ENCODE results near the gene PTPRM. TPM values are rescaled to one million over a fixed set of nuclear protein-coding genes. Genes with fewer than 3 reads are reported as not detected.
A peak's percentile ranks its signal among the peaks of the same experiment; 100 is the strongest.

Gene PTPRM
- total and polyA plus RNA-seq, 2 donors = 60.9 to 112 TPM

DNA sequence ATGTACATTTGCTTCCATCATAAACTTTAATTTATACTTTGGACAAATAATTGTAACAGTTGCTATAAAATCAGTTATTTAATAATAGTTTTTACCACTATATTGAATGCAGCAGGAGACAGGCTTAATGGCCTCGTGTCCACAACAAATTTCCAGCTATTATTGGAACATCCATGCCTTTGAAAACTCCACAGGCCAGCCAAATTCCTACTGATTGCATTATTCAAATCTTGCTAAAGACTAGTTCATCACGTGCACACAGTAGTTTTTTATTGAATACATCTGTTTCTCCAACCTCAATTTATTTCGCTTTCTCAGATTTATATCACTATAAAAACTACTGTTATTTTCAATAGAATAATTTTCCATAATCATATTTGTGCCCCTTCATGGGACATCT is 18.4 kb upstream of the PTPRM start:
- 69% methylated on average over 3 of the region's 3 CpGs for WGBS
- Histone ChIP-seq H3K36me3 (ENCODE audit: insufficient read depth) (no peaks in the 10 kb centered on the region), H3K27ac (ENCODE audit: low read depth) (no peak overlapping the region), H3K4me3 (ENCODE audit: low read depth, low read length) (no peak overlapping the region), H3K4me1 (ENCODE audit: insufficient read depth) (no peaks in the 10 kb centered on the region)
- no peak for DNase-seq (ENCODE audit: extremely low spot score)

DNA sequence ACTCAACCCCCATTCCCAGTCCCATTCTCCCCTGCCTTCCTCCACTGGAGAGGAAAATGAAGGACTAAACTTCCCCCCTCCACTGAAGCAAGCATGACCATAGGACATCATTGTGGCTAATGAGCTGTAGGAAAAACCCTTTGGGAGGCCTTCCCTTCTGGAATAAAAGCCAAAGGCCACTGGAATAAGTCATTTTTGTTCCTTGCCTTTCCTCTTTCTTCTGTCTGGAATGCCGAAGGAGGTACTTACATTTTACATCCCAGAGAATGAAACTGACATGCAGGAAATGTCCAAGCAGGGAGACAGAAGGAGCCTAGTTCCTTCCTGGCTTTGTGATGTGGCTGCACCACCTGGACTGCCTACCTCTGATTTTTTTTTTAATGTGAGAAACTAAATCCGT is 9.1 kb upstream of the PTPRM start:
- WGBS = 71% methylated on average over 2 of the region's 2 CpGs
- Histone ChIP-seq H3K27ac (ENCODE audit: low read depth) (no peak overlapping the region), H3K4me1 (ENCODE audit: insufficient read depth) (no peaks in the 10 kb centered on the region), H3K36me3 (ENCODE audit: insufficient read depth) (no peaks in the 10 kb centered on the region), H3K4me3 (ENCODE audit: low read depth, low read length) (no peak overlapping the region)
- no peak for DNase-seq (ENCODE audit: extremely low spot score)

- H3K4me3 ChIP-seq (ENCODE audit: low read depth, low read length) = no peak overlapping the region
- DNase-seq (ENCODE audit: extremely low spot score) = no peak
- no peaks in the 10 kb centered on the region for H3K4me1 ChIP-seq (ENCODE audit: insufficient read depth)
- no peak overlapping the region for H3K27ac ChIP-seq (ENCODE audit: low read depth)
- 91% methylated on average over 2 of the region's 2 CpGs for WGBS
- no peaks in the 10 kb centered on the region for H3K36me3 ChIP-seq (ENCODE audit: insufficient read depth)
Measured at GRCh38 chr18:7558769-7559168, 8.3 kb upstream of the PTPRM start.

GRCh38 chr18:7559709-7560319 is 7.3 kb upstream of the PTPRM start:
- 88% methylated on average over 4 of the region's 4 CpGs for WGBS
- H3K36me3 ChIP-seq (ENCODE audit: insufficient read depth) = no peaks in the 10 kb centered on the region
- no peak overlapping the region for H3K27ac ChIP-seq (ENCODE audit: low read depth)
- H3K4me3 ChIP-seq (ENCODE audit: low read depth, low read length) = no peak overlapping the region
- no peaks in the 10 kb centered on the region for H3K4me1 ChIP-seq (ENCODE audit: insufficient read depth)
- no peak for DNase-seq (ENCODE audit: extremely low spot score)

GRCh38 chr18:7561909-7562460 is 5.1 kb upstream of the PTPRM start:
- H3K4me3 ChIP-seq (ENCODE audit: low read depth, low read length) = no peak overlapping the region
- no peaks in the 10 kb centered on the region for H3K36me3 ChIP-seq (ENCODE audit: insufficient read depth)
- no peaks in the 10 kb centered on the region for H3K4me1 ChIP-seq (ENCODE audit: insufficient read depth)
- no peak for DNase-seq (ENCODE audit: extremely low spot score)
- no peak overlapping the region for H3K27ac ChIP-seq (ENCODE audit: low read depth)
- 63% methylated on average over 7 of the region's 7 CpGs for WGBS

DNA sequence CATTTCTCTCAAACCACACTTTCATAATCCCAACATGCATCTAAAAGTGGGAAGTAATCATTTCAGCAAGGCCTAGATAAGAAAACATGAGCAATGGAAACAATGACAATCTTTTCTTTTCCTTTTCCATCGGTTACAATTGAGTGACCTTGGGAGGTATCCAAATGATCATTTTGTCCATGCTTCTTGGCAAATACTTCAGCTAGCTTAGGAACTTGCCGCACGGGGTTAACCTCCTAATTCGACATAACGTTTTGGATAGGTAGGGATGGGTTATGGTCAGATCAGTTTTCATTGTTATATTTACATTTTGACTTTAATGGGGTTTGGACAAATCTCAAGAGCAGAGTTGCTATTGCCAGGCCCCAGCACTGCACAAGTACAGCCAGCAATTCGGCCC is 4.6 kb upstream of the PTPRM start:
- Histone ChIP-seq H3K4me3 (ENCODE audit: low read depth, low read length) (no peak overlapping the region), H3K36me3 (ENCODE audit: insufficient read depth) (no peaks in the 10 kb centered on the region), H3K4me1 (ENCODE audit: insufficient read depth) (no peaks in the 10 kb centered on the region), H3K27ac (ENCODE audit: low read depth) (no peak overlapping the region)
- DNase-seq (ENCODE audit: extremely low spot score) = no peak
- 57% methylated on average over 6 of the region's 6 CpGs for WGBS

GRCh38 chr18:7565677-7566076 is 1.4 kb upstream of the PTPRM start:
- no peaks in the 10 kb centered on the region for H3K4me1 ChIP-seq (ENCODE audit: insufficient read depth)
- H3K27ac ChIP-seq (ENCODE audit: low read depth) = no peak overlapping the region
- H3K36me3 ChIP-seq (ENCODE audit: insufficient read depth) = no peaks in the 10 kb centered on the region
- no peak overlapping the region for H3K4me3 ChIP-seq (ENCODE audit: low read depth, low read length)
- DNase-seq (ENCODE audit: extremely low spot score) = no peak

- WGBS = 10% methylated on average over 4 of the region's 4 CpGs
- peak overlapping the region; percentile 90 for H3K27ac ChIP-seq (ENCODE audit: low read depth)
- H3K36me3 ChIP-seq (ENCODE audit: insufficient read depth) = no peaks in the 10 kb centered on the region
- DNase-seq (ENCODE audit: extremely low spot score) = no peak
- no peaks in the 10 kb centered on the region for H3K4me1 ChIP-seq (ENCODE audit: insufficient read depth)
- H3K4me3 ChIP-seq (ENCODE audit: low read depth, low read length) = peak overlapping the region; percentile 91
Measured at GRCh38 chr18:7566244-7566566, 911 bp upstream of the PTPRM start.

DNA sequence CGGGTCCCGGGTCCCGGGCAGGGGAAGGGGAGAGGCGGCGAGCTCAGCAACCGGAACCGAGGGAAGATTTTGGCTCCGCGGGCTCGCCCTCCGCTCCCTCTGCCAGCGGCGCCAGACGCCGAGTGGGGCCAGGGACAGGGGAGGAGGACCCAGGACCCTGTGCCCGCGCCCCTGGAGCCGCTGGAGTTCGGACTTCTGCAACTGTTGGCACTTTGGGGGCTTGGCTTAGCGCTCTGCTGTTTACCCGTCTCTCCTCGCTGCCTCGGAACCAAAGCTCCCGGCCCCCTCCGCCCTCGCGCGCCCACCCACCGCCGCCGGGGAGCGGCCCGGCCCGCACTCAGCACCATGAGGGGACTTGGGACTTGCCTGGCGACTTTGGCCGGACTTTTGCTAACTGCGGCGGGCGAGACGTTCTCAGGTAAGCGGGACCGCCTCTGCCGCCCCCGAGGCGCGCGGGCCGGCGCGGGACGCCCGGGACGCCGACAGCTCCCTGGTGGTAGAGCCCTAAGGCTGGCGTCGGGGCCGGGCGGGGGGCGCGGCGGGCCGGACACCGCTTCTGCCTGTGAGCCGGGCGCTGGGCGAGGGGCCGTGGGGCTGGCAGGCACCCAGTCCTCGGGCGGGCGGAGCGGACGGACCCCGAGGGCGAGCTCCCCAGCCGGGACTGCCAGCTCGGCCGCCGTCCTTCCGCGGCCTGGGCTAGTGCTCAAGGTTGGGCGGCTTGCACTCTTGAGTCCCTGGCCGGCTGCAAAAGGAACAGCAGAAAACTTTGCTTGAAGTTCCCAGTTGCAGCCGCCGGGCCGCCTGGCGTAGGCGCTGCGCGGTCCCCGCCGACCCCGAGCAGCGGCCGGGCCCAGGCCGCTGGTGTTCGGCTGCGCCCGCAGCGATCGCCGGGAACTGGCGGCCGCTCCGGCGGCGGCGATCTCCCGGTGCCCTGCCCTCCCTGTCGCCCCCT is 634 bp downstream of the PTPRM start:
- Histone ChIP-seq H3K4me3 (ENCODE audit: low read depth, low read length) (peak overlapping the region; percentile 91), H3K27ac (ENCODE audit: low read depth) (peak overlapping the region; percentile 91), H3K36me3 (ENCODE audit: insufficient read depth) (no peaks in the 10 kb centered on the region), H3K4me1 (ENCODE audit: insufficient read depth) (no peaks in the 10 kb centered on the region)
- WGBS = under 1% methylated on average over 109 of the region's 109 CpGs
- DNase-seq (ENCODE audit: extremely low spot score) = no peak

DNA sequence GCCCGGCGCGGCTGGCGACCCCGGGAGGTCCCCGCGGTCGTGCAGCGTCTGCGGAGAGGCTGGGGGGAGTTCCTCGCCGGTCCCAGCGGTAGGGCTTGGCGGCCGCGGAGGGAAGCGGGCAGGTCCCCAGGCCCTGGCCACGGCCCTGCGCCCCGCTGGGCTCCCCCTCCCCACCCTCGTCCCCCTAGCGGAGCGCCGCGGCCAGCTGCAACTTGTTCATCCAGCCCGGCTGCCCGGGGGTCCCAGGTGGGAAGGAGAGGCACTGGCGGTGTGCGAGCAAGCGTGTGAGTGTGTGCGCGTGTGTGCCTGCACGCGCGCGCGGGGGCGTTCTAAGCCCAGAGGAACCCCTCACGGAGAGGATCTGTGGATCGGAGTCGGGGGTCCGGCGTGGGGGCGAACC is 1.3 kb downstream of the PTPRM start:
- H3K4me3 ChIP-seq (ENCODE audit: low read depth, low read length) = peak overlapping the region; percentile 91
- H3K4me1 ChIP-seq (ENCODE audit: insufficient read depth) = no peaks in the 10 kb centered on the region
- DNase-seq (ENCODE audit: extremely low spot score) = no peak
- H3K27ac ChIP-seq (ENCODE audit: low read depth) = peak overlapping the region; percentile 91
- no peaks in the 10 kb centered on the region for H3K36me3 ChIP-seq (ENCODE audit: insufficient read depth)
- under 1% methylated on average over 44 of the region's 44 CpGs for WGBS

GRCh38 chr18:7571626-7572025 is 4.5 kb downstream of the PTPRM start:
- no peaks in the 10 kb centered on the region for H3K36me3 ChIP-seq (ENCODE audit: insufficient read depth)
- H3K4me1 ChIP-seq (ENCODE audit: insufficient read depth) = no peaks in the 10 kb centered on the region
- no peak overlapping the region for H3K27ac ChIP-seq (ENCODE audit: low read depth)
- WGBS = 90% methylated on average over 2 of the region's 2 CpGs
- DNase-seq (ENCODE audit: extremely low spot score) = no peak
- no peak overlapping the region for H3K4me3 ChIP-seq (ENCODE audit: low read depth, low read length)

GRCh38 chr18:7572822-7573221 is 5.7 kb downstream of the PTPRM start:
- Histone ChIP-seq H3K4me1 (ENCODE audit: insufficient read depth) (no peaks in the 10 kb centered on the region), H3K36me3 (ENCODE audit: insufficient read depth) (no peaks in the 10 kb centered on the region), H3K27ac (ENCODE audit: low read depth) (no peak overlapping the region), H3K4me3 (ENCODE audit: low read depth, low read length) (no peak overlapping the region)
- WGBS = 71% methylated on average over 2 of the region's 2 CpGs
- DNase-seq (ENCODE audit: extremely low spot score) = no peak

DNA sequence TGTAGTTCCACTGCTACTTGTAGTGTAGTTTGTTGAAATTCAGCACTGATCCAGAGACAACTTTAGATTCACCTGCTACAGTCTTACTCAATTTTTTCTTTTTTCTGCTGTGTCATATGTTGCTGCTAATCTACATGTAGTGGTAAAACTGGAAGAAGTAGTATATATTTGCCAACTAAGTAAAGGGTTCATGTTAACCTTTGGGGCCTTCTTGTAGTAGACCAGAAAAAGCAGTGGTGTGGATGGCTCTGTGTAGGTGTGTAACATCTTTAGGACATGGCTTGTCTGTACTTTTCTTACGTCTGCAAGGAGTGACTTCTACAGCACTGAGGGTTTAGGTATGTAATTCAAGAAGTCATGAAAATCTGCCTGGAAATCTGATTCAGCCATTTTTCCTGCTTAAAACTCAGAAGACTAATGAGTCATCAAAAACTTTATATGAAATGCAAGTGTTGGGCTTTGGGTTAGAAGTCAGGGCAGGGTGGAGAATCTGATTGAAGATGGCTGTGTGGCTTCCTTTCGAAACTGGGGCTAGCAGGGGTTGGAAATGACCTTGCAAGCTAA is 8.4 kb downstream of the PTPRM start:
- Histone ChIP-seq H3K4me3 (ENCODE audit: low read depth, low read length) (no peak overlapping the region), H3K4me1 (ENCODE audit: insufficient read depth) (no peaks in the 10 kb centered on the region), H3K27ac (ENCODE audit: low read depth) (no peak overlapping the region), H3K36me3 (ENCODE audit: insufficient read depth) (no peaks in the 10 kb centered on the region)
- no peak for DNase-seq (ENCODE audit: extremely low spot score)
- WGBS = 85% methylated on average over 2 of the region's 2 CpGs

DNA sequence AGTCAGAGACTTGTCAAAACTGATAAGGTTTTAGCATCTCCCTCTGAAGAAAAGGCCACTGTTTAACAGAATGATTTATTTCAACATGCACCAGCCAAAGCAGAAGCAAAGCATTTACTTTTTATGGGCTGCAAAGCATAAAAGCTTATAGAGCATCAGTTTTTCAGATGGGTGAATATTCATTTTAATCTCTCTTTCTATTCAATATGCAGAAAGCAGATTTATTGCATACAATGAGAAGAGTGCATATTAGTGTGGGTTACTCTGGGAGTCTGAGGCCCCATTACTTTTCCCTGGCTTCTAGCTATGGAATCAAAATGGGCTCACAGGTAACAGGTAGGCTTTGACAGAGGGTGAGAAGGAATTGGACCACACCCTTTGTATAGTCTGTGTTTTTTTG is 9.0 kb downstream of the PTPRM start:
- Histone ChIP-seq H3K4me3 (ENCODE audit: low read depth, low read length) (no peak overlapping the region), H3K4me1 (ENCODE audit: insufficient read depth) (no peaks in the 10 kb centered on the region), H3K36me3 (ENCODE audit: insufficient read depth) (no peaks in the 10 kb centered on the region), H3K27ac (ENCODE audit: low read depth) (no peak overlapping the region)
- no peak for DNase-seq (ENCODE audit: extremely low spot score)

All from urinary bladder (tissue), 4 donors.